ENCODE data around the gene PARD3. TPM values are rescaled to one million over a fixed set of nuclear protein-coding genes. Genes with fewer than 3 reads are reported as not detected.
"Not testable (repeated sequence)": the region's sequence is repeated elsewhere in the genome, so short reads cannot be mapped to it uniquely, and the experiment has no call there.

Gene PARD3
- total RNA-seq, 1 donor from 2014 or later = 68.5 TPM

GRCh38 chr10:34744590-34744989 lies 70.5 kb downstream of the PARD3 start:
- DNase-seq (ENCODE audit: low read depth) = no peak

- DNase-seq (ENCODE audit: low read depth) = peak; percentile 79
Observed at GRCh38 chr10:34743814-34744213, 71.3 kb downstream of the PARD3 start.

GRCh38 chr10:34742456-34742855 lies 72.6 kb downstream of the PARD3 start:
- DNase-seq (ENCODE audit: low read depth) = no peak

- DNase-seq (ENCODE audit: low read depth) = not testable (repeated sequence)
Observed at GRCh38 chr10:34741087-34741486, 74.0 kb downstream of the PARD3 start.

GRCh38 chr10:34740321-34740720 lies 74.8 kb downstream of the PARD3 start:
- DNase-seq (ENCODE audit: low read depth) = peak; percentile 77

- peak; percentile 99 for DNase-seq (ENCODE audit: low read depth)
Observed at GRCh38 chr10:34739915-34740314, 75.2 kb downstream of the PARD3 start.

- no peak for DNase-seq (ENCODE audit: low read depth)
Observed at GRCh38 chr10:34737772-34738169, 77.3 kb downstream of the PARD3 start.

- peak; percentile 81 for DNase-seq (ENCODE audit: low read depth)
Observed at GRCh38 chr10:34736976-34737771, 77.9 kb downstream of the PARD3 start.

- no peak for DNase-seq (ENCODE audit: low read depth)
Observed at GRCh38 chr10:34734918-34735317, 80.2 kb downstream of the PARD3 start.

- no peak for DNase-seq (ENCODE audit: low read depth)
Observed at GRCh38 chr10:34732926-34733325, 82.2 kb downstream of the PARD3 start.

- no peak for DNase-seq (ENCODE audit: low read depth)
Observed at GRCh38 chr10:34731885-34732701, 83.0 kb downstream of the PARD3 start.

GRCh38 chr10:34731213-34731612 lies 83.9 kb downstream of the PARD3 start:
- DNase-seq (ENCODE audit: low read depth) = no peak

- no peak for DNase-seq (ENCODE audit: low read depth)
Observed at GRCh38 chr10:34730726-34731125, 84.4 kb downstream of the PARD3 start.

- DNase-seq (ENCODE audit: low read depth) = no peak
Observed at GRCh38 chr10:34729619-34730018, 85.5 kb downstream of the PARD3 start.

- no peak for DNase-seq (ENCODE audit: low read depth)
Observed at GRCh38 chr10:34728361-34728760, 86.7 kb downstream of the PARD3 start.

- no peak for DNase-seq (ENCODE audit: low read depth)
Observed at GRCh38 chr10:34727595-34728033, 87.5 kb downstream of the PARD3 start.

- no peak for DNase-seq (ENCODE audit: low read depth)
Observed at GRCh38 chr10:34726862-34727261, 88.2 kb downstream of the PARD3 start.

GRCh38 chr10:34723750-34724149 lies 91.3 kb downstream of the PARD3 start:
- DNase-seq (ENCODE audit: low read depth) = peak; percentile 72

GRCh38 chr10:34722404-34722803 lies 92.7 kb downstream of the PARD3 start:
- no peak for DNase-seq (ENCODE audit: low read depth)

- peak; percentile 85 for DNase-seq (ENCODE audit: low read depth)
Observed at GRCh38 chr10:34721208-34721840, 93.8 kb downstream of the PARD3 start.

GRCh38 chr10:34719746-34720145 lies 95.3 kb downstream of the PARD3 start:
- no peak for DNase-seq (ENCODE audit: low read depth)

- no peak for DNase-seq (ENCODE audit: low read depth)
Observed at GRCh38 chr10:34719328-34719727, 95.8 kb downstream of the PARD3 start.
